ENCODE results near the gene TMEM204.
A peak's percentile ranks its signal among the peaks of the same experiment; 100 is the strongest.

Gene TMEM204

GRCh38 chr16:1524366-1524765 lies 9.1 kb upstream of the TMEM204 start:
- DNase-seq: no peak

DNA sequence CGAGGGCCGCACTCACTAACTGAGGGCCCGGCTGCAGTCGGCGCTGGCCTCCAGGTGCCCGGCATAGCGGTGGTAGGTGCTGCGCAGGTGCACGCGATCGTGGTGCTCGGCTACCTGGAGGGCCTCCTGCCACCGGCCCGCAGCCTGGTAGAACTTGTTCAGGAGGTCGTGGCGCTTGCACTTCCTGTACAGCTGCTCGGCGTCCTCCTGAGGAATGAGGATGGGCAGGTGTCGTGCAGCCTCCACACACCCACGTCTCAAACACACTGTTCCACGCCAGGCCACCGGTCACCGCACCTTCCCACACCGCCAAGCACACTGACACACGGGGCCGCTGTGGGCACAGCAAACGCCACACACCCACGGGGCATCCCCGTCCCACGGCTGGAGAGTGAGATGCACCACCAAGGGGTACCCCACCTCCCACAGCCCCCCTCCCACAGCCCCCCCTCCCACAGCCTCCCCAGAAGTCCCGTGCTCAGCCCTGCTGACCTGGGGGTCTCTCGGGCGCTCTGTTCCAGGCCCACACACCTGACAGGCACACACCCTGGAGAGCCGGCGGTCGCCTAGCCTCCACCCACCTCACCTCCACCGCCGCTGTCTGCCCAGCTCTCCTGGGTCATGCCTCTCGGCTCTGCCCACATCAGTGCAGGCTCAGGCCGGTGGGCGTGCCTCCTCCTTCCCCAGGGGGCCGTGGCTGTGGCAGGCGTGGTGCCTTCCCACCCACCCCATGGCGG lies 7.4 kb upstream of the TMEM204 start:
- DNase-seq: no peak

- DNase-seq: no peak
Measured at GRCh38 chr16:1526608-1527555, 6.6 kb upstream of the TMEM204 start.

DNA sequence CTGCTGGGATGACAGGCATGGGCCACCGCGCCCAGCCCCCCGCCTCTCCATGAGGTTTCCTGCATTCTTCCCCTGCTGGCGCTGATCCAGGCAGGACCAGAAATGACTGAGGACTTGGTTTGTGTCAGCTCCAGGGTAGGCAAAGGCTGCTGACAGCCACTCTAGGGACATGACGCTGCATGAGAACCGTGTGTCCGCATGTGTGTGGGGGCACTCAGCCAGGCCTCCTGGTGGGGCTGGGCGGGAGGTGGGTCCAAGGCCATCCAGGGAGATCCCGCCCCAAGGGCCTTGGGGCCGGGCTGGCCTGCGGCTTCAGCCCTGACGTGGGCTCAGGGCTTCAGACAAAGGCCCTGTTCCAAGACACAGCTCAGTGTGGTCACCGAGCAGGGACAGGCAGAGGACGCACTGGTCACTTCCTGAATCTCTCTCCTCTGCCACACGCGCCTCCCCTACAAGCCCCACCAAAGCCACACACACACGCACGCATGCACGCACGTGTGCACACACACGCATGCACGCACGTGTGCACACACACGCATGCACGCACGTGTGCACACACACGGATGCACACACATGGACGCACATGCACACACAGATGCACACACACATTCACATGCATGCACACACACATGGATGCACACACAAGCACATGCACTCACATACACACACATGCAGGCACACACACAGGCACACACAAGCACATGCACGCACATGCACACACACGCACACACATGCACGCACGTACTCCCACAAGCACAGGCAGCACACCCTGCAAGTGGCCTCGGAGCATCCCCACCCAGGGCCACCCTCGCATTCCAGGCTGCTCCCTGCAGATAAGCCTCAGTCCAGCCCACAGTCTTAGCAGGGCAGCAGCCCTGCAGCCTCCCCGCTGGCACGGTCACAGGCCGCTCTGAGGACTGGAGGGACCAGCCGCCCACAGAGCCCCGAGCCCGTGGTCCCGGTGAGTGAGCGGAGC lies 5.3 kb upstream of the TMEM204 start:
- DNase-seq: no peak

DNA sequence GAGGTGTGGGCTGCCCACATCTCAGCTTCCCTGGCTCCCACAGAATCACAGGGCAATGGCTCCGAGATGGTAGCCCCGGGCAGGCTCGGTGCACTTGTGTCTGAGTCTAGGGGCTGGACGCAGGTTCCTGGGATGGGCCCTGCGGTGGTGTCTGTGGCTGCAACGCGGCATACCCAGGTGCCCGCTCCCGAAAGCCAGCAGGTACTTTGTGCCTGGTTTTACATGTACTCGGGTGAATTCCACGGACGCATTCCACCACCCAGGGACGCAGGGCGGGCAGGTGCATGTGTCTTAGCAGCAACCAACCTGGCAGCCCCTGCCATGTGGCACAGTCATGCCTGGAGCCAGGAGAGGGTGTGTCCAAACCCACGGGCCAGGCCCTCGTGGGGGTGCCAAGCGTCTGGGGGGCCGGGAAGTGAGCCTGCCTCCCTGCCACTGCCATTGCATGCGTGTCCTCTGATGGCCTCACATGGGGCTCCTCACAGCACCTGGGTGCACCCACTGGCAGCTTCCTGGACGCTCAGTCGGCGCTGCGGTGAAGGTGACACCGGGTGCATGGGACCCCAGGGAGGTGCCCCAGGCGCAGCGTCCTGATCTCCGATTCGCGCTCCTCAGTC lies 4.4 kb upstream of the TMEM204 start:
- no peak for DNase-seq

GRCh38 chr16:1530349-1530882 lies 3.0 kb upstream of the TMEM204 start:
- DNase-seq: no peak

DNA sequence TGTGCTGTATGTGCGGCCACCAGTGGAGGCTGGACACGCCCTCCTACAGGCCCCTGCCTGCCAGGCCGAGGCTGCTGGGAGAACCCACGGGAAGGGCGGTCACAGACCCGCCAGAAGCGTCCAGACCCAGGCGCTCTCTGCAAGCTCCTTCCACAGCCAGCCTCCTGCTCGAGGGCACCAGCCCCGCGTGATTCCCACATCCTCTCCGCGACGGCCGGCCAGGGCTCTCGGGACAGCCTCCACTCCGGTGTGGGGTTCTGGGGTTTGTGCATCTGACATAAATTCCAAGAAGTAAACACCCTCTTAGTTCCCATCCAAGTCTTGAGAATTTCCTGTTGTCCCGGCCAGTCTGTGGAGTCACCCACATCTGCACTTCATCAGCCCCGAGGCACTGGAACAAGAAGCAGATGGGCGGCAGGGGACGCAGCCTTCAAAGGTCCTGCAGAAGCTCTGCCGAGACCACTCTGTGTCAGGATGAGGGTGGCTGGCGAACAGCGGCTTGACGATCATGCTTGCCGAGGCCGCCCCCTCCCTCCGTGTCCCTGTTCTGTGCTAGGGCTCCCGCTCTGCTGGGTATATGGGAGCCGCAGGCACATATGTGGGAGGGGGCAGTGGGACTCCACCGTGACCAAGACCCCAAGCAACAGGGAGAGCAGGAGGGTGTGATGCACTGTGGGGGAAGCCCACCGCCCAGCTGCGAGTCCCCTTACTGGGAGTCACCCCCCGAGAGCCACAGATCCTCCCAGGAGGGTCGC lies 2.4 kb upstream of the TMEM204 start:
- DNase-seq: no peak

- no peak for DNase-seq
Measured at GRCh38 chr16:1531638-1531910, 1.9 kb upstream of the TMEM204 start.

DNA sequence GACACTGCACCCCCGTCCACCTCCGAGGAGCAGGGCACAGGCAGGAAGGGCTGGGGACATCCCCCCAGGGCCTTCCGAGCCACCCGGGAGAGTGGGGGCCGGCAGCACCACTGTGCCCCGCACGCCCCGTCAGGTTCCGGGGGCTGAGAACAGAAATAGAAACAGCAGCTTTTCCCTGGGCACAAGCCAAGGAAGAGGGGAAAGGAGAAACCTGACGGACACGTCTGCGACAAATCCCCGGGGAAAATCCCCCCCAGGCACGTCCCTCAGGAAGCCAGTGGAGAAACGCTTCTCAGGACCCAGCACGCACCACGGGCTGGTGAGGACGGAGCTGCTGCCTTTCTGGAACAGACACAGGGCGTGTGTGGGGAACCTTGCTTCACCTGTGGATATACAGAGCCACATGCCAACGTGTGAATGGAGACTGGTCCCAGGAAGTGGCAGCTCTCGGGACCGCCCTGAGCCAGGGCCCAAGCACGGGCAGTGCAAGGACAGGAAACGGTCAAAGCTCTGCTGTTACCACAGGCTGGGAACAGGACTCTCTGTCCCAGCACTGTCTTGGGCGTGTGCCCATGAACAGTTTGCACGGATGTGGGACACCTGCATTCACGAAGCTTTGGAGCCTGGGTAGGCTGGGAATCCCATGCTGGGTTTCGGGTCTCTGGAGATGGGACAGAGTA lies 1.2 kb upstream of the TMEM204 start:
- no peak for DNase-seq

DNA sequence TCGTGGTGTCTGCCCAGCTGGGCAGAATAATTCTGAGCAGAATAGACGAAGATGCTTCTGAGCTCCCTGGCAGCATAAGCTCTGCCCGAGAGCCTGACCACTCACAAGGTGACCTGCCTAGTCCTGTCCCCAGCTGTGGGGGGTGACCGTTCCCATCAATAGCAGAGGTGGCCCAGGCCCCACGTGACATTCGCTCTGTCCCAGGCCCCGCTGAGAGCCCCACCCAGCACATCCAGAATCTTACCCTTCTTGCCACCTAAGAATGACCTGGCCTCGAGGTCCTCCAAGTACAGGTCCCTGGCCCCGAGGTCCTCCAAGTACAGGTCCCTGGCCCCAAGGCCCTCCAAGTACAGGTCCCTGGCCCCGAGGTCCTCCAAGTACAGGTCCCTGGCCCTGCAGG lies 695 bp upstream of the TMEM204 start:
- DNase-seq: no peak

GRCh38 chr16:1534021-1535020 lies 855 bp downstream of the TMEM204 start:
- DNase-seq: no peak

DNA sequence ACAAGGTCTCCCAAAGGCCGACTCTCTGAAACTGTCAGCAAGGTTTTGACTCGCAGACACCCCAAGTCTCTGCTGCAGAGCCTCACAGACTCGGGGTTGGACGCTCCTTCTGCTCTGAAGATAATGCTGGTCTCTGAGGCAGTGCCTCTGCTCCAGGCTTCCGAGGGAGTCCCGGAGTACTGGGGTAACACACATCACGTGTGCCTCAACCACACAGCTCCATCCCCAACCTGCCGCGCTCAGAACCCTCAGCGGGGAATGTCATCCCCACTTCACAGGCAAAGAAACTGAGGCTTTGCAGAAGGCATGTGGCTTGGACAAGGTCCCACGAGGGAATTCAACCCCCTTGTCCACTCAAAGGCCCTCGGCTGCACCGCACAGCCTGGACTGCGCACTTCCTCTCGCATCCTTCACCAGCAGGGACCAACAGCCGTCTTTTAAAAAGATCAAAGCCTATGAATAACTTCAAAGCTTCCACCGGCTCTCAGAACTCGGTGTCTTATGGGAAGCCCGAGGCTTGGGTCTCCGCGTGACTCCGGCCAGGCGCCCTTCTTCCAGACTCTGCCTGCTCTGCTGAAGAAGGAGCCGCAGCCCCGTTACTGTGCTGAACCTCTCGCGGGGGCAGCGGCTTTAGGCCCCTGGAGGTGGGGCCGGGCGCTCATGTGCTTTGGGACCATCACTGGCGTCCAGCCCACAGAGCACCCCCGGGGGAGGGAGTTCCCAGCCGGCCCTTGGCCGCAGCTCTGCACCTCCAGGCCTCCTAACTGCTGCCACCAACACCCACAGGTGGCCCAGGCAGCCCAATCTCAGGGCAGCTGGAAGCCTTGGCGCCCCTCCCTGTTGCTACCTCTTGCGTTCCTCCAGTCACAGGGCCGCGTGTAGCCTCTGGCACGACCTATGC lies 2.2 kb downstream of the TMEM204 start:
- DNase-seq: no peak

GRCh38 chr16:1536601-1537000 lies 3.1 kb downstream of the TMEM204 start:
- no peak for DNase-seq

- no peak for DNase-seq
Measured at GRCh38 chr16:1537138-1537577, 3.7 kb downstream of the TMEM204 start.

DNA sequence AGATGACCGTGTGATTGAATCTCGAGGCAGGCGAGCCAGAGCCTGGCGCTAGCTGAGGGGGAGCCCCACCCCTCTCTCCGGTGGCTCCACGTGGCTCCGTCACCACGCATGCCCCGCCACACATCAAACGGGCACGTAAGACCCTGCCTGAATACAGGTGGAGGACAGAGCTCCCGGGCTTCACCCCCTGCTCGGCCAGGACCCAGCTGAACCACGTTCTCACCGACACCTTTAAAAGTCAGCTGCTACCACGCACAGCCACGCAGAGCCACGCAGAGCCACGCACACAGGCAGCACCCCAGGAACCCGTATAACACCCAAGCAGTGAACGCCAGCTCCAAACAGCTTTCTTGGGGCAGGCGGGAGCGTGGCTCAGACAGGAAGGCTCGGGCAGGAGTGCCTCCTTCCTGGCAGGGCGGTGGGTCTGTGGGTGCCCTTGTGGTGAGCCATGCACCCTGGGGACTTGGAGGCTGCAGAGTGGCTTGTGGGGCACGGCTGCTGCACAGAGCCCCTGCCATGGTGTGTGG lies 4.4 kb downstream of the TMEM204 start:
- DNase-seq: no peak

GRCh38 chr16:1538804-1539520 lies 5.5 kb downstream of the TMEM204 start:
- DNase-seq: peak; percentile 40

DNA sequence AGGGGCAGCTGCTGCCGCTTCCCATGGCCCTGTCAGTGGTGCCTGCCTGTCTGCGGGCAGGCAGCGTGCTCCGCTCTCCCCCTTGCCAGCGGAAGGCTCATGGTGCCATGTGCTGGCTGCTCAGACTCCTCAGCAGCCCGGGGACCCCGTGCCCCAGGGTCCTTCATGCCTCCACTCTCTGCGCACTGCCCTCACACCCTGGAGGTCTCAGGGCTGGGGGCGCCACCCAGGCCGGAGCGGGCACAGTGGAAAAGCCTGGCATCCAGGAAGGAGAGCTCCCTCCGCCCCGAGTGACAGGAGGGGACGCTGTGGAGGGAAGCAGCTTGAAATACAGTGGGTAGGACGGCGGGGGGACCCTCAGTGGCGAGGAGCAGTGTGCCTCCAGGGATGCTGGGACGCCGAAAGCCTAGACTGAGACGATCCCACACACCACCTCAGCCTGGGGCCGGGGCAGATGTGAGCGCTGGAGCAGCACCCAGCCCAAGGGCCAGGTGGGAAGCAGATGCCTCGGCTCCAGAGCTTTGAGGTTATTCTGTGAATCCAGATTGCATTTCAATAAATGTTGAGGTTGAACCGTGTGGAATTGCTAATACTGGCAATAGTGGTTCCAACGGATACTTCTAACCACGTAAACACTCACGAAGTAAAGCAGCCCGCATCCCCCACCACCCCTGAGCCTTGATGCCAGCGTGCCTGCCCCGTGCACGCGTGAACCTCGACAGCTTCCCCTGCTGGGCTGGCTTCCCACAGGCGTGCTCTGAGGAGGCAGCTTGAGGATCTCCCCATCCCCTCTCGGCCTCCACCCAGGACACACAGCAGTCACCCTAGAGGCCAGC lies 6.5 kb downstream of the TMEM204 start:
- no peak for DNase-seq
